Fibroblast of the aortic adventitia (primary cell): ENCODE measurements around the gene TUBB1. TPM values are rescaled to one million over a fixed set of nuclear protein-coding genes. Genes with fewer than 3 reads are reported as not detected.
"Not testable (repeated sequence)": the region's sequence is repeated elsewhere in the genome, so short reads cannot be mapped to it uniquely, and the experiment has no call there.

ENCODE experiments used
- DNase-seq: peaks from one replicate; pipeline ENCODE4 v3.0.0-alpha.2; 2010; ENCODE audit warnings: low read depth
- H3K4me3 ChIP-seq: 2 replicates; pipeline ENCODE4 v1.5.1; 2011; ENCODE audit warnings: low read depth, mild to moderate bottlenecking, control low read depth, low read length, moderate library complexity
- total RNA-seq: library from RNA; depleted of rRNA; stranded (reverse); fragments of >200 nt; gene quantifications from 2 replicates; pipeline ENCODE4 v1.2.3, GENCODE V29; 2012; ENCODE audit warnings: low replicate concordance
- TF ChIP-seq, protein P1 (sequence below): IDR thresholded peaks from 2 replicates; pipeline ENCODE4 v1.5.1; 2011; ENCODE audit warnings: mild to moderate bottlenecking, low read length, control low read depth, inconsistent platforms; ENCODE audit not compliant: insufficient read depth

TUBB1 gene
- total RNA-seq, 1 donor, result not detected

DNA sequence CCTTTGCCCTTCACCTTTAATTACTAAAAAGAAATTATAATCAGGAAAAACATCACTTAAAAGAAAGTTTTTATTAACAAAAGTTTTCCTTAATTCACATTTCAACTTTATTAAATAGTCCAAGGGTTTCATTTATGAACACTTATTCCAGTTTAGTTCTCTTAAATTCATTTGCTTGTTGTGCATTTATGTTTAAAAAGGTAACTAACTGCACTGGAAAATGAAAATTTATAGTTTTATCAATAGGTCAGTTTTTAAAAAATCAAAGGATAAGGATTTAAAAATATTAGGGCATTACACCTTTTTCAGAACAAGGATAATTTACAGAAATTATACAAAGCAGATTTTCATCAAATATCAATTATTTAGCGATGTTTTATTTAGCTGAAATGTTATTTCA, 13.9 kb downstream of the TUBB1 start:
- TF ChIP-seq, protein P1, sequence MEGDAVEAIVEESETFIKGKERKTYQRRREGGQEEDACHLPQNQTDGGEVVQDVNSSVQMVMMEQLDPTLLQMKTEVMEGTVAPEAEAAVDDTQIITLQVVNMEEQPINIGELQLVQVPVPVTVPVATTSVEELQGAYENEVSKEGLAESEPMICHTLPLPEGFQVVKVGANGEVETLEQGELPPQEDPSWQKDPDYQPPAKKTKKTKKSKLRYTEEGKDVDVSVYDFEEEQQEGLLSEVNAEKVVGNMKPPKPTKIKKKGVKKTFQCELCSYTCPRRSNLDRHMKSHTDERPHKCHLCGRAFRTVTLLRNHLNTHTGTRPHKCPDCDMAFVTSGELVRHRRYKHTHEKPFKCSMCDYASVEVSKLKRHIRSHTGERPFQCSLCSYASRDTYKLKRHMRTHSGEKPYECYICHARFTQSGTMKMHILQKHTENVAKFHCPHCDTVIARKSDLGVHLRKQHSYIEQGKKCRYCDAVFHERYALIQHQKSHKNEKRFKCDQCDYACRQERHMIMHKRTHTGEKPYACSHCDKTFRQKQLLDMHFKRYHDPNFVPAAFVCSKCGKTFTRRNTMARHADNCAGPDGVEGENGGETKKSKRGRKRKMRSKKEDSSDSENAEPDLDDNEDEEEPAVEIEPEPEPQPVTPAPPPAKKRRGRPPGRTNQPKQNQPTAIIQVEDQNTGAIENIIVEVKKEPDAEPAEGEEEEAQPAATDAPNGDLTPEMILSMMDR, result no peak
- no peak for DNase-seq

DNA sequence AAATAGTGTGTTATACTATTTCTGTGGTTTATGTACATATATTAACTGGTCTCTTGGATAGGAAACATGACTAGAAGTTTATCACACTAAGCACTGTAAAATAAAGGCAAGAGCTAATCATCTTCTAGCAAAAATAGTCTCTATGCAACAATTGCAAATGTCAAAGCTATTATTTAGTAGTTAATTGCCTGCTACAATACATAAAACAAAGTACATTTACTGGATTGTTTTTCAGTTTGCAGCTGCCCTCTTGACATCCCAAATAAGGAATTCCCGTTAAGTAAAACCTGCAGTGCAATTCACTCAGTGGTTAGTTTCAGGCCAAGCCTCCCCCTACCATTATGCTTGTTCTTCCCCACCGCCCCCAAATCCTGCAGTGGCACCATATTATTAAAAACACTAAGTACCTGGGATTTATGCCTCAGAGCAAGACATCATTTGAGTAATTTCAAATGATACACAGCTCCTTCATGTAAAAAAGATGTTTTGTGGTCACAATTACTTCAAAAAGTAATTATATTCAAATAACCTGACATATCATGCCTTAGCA, 14.5 kb downstream of the TUBB1 start:
- TF ChIP-seq, protein P1, result no peak
- H3K4me3 ChIP-seq, result no peak overlapping the region
- no peak for DNase-seq

More for the DNA sequence above, 13.9 kb downstream of the TUBB1 start:
- peak overlapping the region; percentile 75 for H3K4me3 ChIP-seq

DNA sequence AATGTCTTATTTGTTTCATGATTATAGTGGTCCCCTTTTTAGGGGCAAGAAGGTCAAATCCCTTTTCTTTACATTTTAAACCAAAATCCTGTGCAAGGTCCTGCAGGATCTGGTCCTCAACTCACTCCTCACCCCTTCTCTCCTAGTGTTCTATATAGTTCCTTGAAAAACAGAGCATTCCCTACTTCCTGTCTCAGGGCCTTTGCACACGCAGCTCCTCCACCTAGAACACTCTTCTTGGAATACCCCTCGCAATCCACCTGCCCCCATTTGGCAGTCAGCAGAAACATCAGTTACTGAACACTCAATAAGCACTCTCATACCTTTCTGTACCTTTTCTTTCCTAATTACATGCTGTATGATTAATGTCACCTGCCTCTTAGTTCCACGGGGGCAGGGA, 16.2 kb downstream of the TUBB1 start:
- TF ChIP-seq, protein P1, result no peak
- DNase-seq, result no peak
- H3K4me3 ChIP-seq, result no peak overlapping the region

DNA sequence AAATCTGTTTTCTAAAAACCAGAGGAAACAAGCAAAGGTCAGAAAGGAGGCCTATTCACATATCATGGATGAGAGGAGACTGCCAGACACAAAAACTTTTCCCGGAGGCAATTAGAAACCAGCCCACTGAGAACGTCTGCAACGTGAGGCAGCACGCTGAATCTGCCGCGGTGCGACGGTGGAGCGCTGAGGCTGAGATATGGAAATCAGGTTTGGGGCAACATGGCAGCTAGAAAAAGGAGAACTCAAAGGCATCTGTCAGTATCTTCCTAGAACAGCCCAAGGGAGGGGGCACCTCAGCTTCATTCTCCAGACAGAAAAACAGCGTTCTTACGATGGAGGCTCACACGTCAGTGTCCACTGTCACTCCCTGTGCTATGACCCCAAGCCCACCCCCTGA, 18.2 kb downstream of the TUBB1 start:
- TF ChIP-seq, protein P1, result no peak
- DNase-seq, result no peak
- H3K4me3 ChIP-seq, result no peak overlapping the region

DNA sequence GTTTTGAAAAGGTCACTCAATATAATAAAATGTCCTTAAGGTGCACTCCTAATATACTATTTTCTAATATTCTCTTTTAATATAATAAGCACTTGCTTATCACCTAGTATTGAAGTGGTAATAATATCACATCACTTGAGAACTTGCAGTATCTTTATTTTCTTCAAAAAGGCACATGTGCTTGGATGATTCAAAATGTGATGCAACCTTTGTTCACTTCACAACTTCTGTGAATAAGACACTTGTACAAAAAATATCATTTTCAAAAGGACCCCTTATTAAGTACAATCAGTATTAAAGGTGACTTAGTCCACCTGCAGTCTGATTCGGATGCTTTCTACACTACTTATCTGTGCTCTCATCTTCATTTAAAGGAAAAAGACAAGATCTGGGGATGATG, 20.0 kb downstream of the TUBB1 start:
- TF ChIP-seq, protein P1, result no peak
- DNase-seq, result peak; percentile 51
- no peak overlapping the region for H3K4me3 ChIP-seq

DNA sequence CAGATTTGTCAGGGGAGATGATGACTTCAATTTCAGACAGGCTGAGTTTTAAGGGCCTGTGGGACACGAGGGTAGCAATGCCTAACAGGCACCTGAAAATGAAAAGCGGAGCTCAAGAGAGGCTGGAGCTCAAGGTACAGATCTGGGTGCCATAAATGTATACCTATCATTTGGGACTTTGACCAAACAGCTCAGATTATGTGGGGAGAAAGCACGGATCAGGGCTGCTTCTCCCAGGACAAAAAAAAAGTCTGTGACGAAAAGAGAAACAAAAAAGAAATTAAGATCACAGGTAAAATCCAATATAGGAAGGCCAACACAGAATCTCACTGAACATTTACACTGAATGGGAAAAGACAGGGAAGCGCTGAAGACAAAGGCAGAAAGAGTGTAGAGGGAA, 21.4 kb downstream of the TUBB1 start:
- TF ChIP-seq, protein P1, result no peak
- no peak for DNase-seq
- H3K4me3 ChIP-seq, result peak overlapping the region; percentile 6

DNA sequence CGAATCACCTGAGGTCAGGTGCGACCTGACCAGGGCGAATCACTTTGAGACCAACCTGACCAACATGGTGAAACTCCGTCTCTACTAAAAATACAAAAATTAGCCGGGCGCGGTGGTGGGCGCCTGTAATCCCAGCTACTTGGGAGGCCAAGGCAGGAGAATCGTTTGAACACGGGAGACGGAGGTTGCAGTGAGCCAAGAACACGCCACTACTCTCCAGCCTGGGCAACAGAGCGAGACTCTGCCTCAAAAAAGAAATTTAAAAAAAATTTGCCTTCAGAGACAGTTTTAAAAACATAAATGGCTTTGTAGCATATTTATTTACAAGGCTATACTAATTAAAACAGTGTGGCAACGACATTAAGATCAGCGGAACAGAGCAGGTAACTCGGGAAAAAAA, 22.3 kb downstream of the TUBB1 start:
- not testable (repeated sequence) for DNase-seq
- peak overlapping the region; percentile 84 for H3K4me3 ChIP-seq
